Dermis microvascular lymphatic vessel endothelial cell (primary cell): Measurements from ENCODE around the gene TMCC2. TPM values are rescaled to one million over a fixed set of nuclear protein-coding genes. Genes with fewer than 3 reads are reported as not detected.

ENCODE experiments used
- total RNA-seq: library from RNA; depleted of rRNA; stranded (reverse); fragments of >200 nt; gene quantifications from 2 replicates; pipeline ENCODE4 v1.2.1, GENCODE V29; 2014

TMCC2 gene
- total RNA-seq, 1 donor from 2014 or later, result 0.77 TPM

Other genes starting within 250 kb of the TMCC2 start
- gene CNTN2, start 184.7 kb upstream of the TMCC2 start, total RNA-seq, result not detected in 2 replicates
- 0.77 and 1.1 TPM in 2 replicates for gene TMEM81, start 143.5 kb upstream of the TMCC2 start, total RNA-seq
- 15.7 and 15.8 TPM in 2 replicates for gene RBBP5, start 106.0 kb upstream of the TMCC2 start, total RNA-seq
- gene DSTYK, start 16.2 kb upstream of the TMCC2 start, total RNA-seq, result 9.8 and 11.3 TPM in 2 replicates
- gene NUAK2, start 93.8 kb downstream of the TMCC2 start, total RNA-seq, result 3.1 and 3.5 TPM in 2 replicates
- 0.13 TPM in 1 of 2 replicates, not detected in the other for gene KLHDC8A, start 129.0 kb downstream of the TMCC2 start, total RNA-seq
- 0.26 TPM in 1 of 2 replicates, not detected in the other for gene LEMD1, start 194.1 kb downstream of the TMCC2 start, total RNA-seq
- gene BLACAT1, start 228.1 kb downstream of the TMCC2 start, total RNA-seq, result under 0.01 TPM in 1 of 2 replicates, not detected in the other